NCI-H526 treated with DMSO at 0.1 percent for 48 hours (cell line): ENCODE measurements around the gene ADAP1.

Experiments
- DNase-seq: peaks from one replicate; lab custom pipeline; 2025; lab: John Stamatoyannopoulos, UW

Gene ADAP1

GRCh38 chr7:860149-860548 lies 94.3 kb downstream of the ADAP1 start:
- no peak for DNase-seq

- DNase-seq: no peak
Measured at GRCh38 chr7:859359-860030, 95.0 kb downstream of the ADAP1 start.

DNA sequence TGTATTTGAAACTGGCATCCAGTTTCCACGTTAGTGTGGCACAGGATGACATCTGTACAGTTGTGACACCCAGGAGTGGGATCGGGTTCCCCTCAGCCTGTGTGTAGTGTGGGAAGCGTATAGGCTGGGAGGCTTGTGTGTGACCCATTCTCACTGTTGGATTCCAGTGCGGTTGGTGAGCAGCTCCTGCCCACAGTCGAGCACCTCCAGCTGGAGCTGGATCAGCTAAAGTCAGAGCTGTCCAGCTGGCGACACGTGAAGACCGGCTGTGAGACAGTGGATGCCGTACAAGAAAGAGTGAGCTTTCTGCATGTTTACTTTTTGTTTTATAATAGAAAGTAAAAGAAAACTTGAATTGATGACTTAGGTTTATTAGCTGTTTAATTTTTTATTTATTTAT lies 96.8 kb downstream of the ADAP1 start:
- DNase-seq: no peak

GRCh38 chr7:856444-857095 lies 97.9 kb downstream of the ADAP1 start:
- DNase-seq: no peak

DNA sequence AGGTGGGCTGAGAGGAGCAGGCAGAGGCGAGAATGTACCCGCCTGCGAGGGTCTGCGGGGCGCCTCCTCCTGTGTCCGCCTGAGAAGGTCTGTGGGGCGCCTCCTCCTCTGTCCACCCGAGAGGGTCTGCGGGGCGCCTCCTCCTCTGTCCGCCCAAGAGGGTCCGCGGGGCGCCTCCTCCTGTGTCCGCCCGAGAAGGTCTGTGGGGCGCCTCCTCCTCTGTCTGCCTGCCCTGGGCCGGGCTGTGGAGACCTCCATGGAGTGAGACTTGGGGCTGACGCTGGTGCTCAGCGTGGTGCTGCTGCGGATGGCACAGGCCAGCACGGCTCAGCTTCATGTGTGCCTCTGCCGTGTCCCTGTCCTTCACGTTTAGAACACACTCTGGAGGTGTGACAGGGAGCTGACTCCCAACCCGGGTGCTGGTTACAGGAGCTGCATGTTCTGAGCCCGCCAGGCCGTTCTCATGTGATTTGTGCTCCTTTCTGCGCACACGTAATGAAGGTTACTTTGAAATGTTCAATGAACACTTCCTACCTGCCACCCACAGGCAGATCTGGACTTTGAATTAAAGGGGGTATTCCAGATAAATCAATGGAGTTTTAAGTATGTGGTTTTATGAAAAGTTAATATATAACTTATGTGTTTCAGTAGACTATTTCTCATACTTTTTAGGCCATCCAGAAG lies 98.7 kb downstream of the ADAP1 start:
- no peak for DNase-seq

GRCh38 chr7:854118-854775 lies 100.2 kb downstream of the ADAP1 start:
- DNase-seq: no peak

DNA sequence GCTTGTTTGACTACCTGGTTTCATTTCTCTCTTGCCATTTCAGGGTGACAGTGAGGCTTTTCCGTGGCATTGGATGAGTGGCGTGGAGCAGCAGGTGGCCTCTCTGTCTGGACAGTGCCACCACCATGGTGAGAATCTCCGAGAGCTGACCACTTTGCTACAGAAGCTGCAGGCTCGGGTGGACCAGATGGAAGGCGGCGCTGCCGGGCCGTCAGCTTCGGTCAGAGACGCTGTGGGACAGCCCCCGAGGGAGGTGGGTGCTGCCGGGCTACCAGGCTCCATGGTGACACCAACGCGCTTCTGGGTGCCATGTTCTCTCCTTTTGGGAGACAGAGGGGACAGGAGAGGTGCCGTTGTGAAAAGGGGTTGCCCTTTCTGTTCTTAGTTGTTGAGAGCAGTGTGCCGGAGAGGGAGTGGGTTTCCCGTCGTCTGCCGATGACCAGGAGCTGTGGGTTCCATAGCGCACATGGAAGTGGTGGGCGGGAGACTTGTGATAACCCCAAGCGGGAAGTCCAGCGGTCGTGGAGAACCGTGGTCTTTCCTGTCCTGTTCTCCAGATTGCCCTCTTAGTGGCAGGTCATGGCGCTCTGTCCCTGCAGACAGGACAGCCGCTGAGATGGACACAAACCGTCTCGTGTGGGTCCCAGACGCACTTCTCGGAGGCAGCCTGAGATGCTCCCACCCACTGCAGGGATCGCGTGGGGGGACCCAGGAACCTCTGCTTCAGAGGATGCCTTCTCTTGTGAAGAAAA lies 100.9 kb downstream of the ADAP1 start:
- no peak for DNase-seq

DNA sequence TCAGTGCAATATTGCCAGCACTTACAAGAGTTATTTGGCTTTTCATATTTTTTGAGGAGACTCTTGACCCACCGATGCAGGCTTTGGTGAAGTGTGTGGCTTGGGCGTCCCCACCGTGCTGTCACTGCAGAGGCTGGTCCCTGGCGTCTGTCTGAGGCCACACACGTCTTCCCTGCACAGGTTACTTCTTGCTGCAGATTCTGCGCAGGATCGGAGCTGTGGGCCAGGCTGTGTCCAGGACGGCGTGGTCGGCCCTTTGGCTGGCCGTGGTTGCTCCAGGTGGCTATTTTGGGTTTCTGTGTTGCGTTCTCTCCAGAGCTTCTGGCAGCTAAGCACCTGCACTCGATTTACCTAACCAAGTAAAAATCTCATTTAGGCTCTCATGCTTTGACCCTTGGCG lies 103.3 kb downstream of the ADAP1 start:
- no peak for DNase-seq

- DNase-seq: no peak
Measured at GRCh38 chr7:849781-850180, 104.7 kb downstream of the ADAP1 start.

- no peak for DNase-seq
Measured at GRCh38 chr7:849145-849544, 105.3 kb downstream of the ADAP1 start.
